HG03196 (cell line): ENCODE results near the gene RANBP9.

Experiments used
- ATAC-seq: cut with Tn5 transposase; IDR thresholded peaks from one replicate; pipeline ENCODE4 v1.9.1; 2021; ENCODE audit not compliant: unreplicated experiment

The RANBP9 gene

GRCh38 chr6:13711324-13711732, 307 bp downstream of the RANBP9 start:
- ATAC-seq, result peak; percentile 48

GRCh38 chr6:13710552-13711323, 897 bp downstream of the RANBP9 start:
- peak; percentile 14 for ATAC-seq

- ATAC-seq, result no peak
These were observed 1.7 kb downstream of the RANBP9 start for GRCh38 chr6:13709689-13710551.

GRCh38 chr6:13708736-13709135, 2.9 kb downstream of the RANBP9 start:
- ATAC-seq, result no peak

GRCh38 chr6:13703496-13703895, 8.1 kb downstream of the RANBP9 start:
- no peak for ATAC-seq

GRCh38 chr6:13702809-13703302, 8.8 kb downstream of the RANBP9 start:
- ATAC-seq, result peak; percentile 57

- no peak for ATAC-seq
These were observed 11.4 kb downstream of the RANBP9 start for GRCh38 chr6:13700232-13700631.

- no peak for ATAC-seq
These were observed 12.9 kb downstream of the RANBP9 start for GRCh38 chr6:13698715-13699114.

- ATAC-seq, result no peak
These were observed 13.8 kb downstream of the RANBP9 start for GRCh38 chr6:13697857-13698256.

GRCh38 chr6:13696226-13696625, 15.4 kb downstream of the RANBP9 start:
- no peak for ATAC-seq

- no peak for ATAC-seq
These were observed 16.4 kb downstream of the RANBP9 start for GRCh38 chr6:13695252-13695651.

GRCh38 chr6:13694562-13694961, 17.1 kb downstream of the RANBP9 start:
- ATAC-seq, result no peak

GRCh38 chr6:13689511-13690256, 22.0 kb downstream of the RANBP9 start:
- ATAC-seq, result no peak

- no peak for ATAC-seq
These were observed 22.9 kb downstream of the RANBP9 start for GRCh38 chr6:13688692-13689196.

GRCh38 chr6:13687917-13688351, 23.7 kb downstream of the RANBP9 start:
- no peak for ATAC-seq

GRCh38 chr6:13684855-13685254, 26.8 kb downstream of the RANBP9 start:
- no peak for ATAC-seq

- no peak for ATAC-seq
These were observed 28.6 kb downstream of the RANBP9 start for GRCh38 chr6:13683038-13683437.

GRCh38 chr6:13682346-13682745, 29.3 kb downstream of the RANBP9 start:
- ATAC-seq, result no peak

GRCh38 chr6:13681305-13682061, 30.2 kb downstream of the RANBP9 start:
- no peak for ATAC-seq

- ATAC-seq, result no peak
These were observed 31.1 kb downstream of the RANBP9 start for GRCh38 chr6:13680448-13680968.
